ENCODE data around the gene SYCP3. TPM values are rescaled to one million over a fixed set of nuclear protein-coding genes. Genes with fewer than 3 reads are reported as not detected.

SYCP3 gene
- total and polyA plus RNA-seq, 3 experiments from 2014 or later: 0.14 to 0.27 (median 0.22) TPM

DNA sequence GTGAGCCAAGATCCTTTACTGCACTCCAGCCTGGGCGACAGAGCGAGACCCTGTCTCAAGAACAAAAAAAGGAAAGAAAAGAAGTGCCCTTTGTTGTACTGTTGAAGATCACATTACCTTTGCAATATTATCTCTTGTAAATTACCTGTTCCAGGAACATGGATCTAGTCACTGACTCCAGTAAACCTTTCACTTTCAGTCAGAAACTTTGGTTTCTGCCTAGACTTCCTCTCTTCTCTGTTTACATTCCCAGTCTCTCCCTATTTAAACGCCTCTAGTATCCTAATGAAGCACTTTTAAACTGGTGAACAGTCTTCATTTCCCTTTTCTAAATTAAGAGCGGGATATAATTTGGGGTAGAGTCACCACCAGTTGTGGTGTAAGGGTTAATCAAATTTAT, 29.0 kb downstream of the SYCP3 start:
- H3K27ac ChIP-seq (ENCODE audit: low read depth, low read length): no peak overlapping the region
- no peak overlapping the region for H3K4me3 ChIP-seq (ENCODE audit: low read length)
- POLR2A ChIA-PET: no interaction called here
- Mint-ChIP-seq H3K27ac (no peak overlapping the region), H3K27me3 (no peaks in the 10 kb centered on the region), H3K4me3 (no peak overlapping the region), H3K9me3 (no peaks in the 10 kb centered on the region), H3K4me1 (peaks cover 8 to 39% (median 15%) of the 10 kb centered on the region in 3 donors), H3K36me3 (peaks cover 0 to 1% (median 0%) of the 10 kb centered on the region in 3 donors)
- H3K36me3 ChIP-seq (ENCODE audit: insufficient read depth, low read length): no peaks in the 10 kb centered on the region
- no peaks in the 10 kb centered on the region for H3K9me3 ChIP-seq (ENCODE audit: low read length)
- H3K27me3 ChIP-seq (ENCODE audit: insufficient read depth, low read length, poor library complexity, severe bottlenecking): no peaks in the 10 kb centered on the region
- DNase-seq: no peak
- peaks cover 4% of the 10 kb centered on the region for H3K4me1 ChIP-seq (ENCODE audit: insufficient read depth, low read length)
- CTCF ChIA-PET: no interaction called here

DNA sequence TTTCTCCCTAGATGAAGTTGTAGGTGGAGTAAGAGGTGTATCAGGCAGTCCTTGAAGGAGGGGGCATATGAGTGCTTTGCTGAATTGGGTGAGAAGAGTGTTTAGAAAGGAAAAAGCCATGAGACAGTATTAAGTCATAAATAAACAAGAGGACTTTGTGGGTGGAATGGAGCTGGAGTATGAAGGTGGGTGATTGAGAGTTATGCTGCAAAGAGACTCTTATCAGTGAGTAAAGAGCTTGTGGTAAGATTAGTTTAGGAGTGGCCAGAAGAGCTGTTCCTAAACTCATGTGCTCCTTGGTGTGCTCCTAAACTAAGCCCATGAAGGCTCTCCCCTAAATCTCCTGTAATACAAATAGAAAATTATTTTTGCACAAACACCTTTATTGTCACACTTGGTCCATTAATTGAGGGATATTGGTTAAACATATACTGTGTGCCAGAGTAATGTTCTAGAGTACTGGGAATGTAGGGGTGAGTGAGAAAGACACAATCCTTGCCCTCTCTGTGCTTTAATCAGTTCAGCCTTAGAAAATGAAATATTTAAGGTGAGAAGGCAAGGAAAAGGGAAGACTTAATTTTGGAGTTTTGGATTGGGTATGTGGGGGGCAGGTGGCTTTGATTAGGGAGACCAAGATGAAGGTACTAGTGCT, 32.0 kb downstream of the SYCP3 start:
- Histone ChIP-seq H3K36me3 (ENCODE audit: insufficient read depth, low read length) (no peaks in the 10 kb centered on the region), H3K27me3 (ENCODE audit: insufficient read depth, low read length, poor library complexity, severe bottlenecking) (no peaks in the 10 kb centered on the region), H3K4me1 (ENCODE audit: insufficient read depth, low read length) (peaks cover 4% of the 10 kb centered on the region), H3K27ac (ENCODE audit: low read depth, low read length) (no peak overlapping the region), H3K4me3 (ENCODE audit: low read length) (no peak overlapping the region), H3K9me3 (ENCODE audit: low read length) (no peaks in the 10 kb centered on the region)
- POLR2A ChIA-PET: no interaction called here
- no peaks in the 10 kb centered on the region for H3K9me3 Mint-ChIP-seq
- H3K27ac Mint-ChIP-seq: peak overlapping the region in 2 of 8 donors; percentile 1 to 13
- peaks cover 8 to 49% (median 20%) of the 10 kb centered on the region in 3 donors for H3K4me1 Mint-ChIP-seq
- CTCF ChIA-PET: interaction anchor here (0.9 kb wide), 1 partner anchor 7 kb away, joined by 3 read pairs; no protein-coding TSS in a partner anchor
- DNase-seq: no peak
- H3K36me3 Mint-ChIP-seq: no peaks in the 10 kb centered on the region
- no peak overlapping the region for H3K4me3 Mint-ChIP-seq
- no peaks in the 10 kb centered on the region for H3K27me3 Mint-ChIP-seq

DNA sequence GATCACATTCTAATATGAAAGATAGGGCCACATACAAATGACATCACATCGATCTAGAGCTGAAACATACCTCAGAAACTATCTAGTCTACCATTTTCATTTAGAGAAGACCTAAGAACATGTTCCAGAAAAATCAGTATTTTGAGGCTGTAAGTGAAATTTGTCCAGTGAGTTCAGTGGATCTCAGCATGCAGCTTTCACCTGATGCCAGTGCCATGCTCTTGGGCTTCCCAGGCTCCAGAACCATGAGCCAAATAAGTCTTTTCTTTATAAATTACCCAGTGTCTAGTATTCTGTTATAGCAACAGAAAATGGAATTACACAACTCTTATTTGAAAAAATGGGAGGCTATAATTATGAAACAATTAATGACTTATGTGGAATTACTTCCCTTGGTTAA, 32.9 kb downstream of the SYCP3 start:
- Histone ChIP-seq H3K27ac (ENCODE audit: low read depth, low read length) (no peak overlapping the region), H3K27me3 (ENCODE audit: insufficient read depth, low read length, poor library complexity, severe bottlenecking) (no peaks in the 10 kb centered on the region), H3K4me1 (ENCODE audit: insufficient read depth, low read length) (peaks cover 4% of the 10 kb centered on the region), H3K36me3 (ENCODE audit: insufficient read depth, low read length) (no peaks in the 10 kb centered on the region), H3K9me3 (ENCODE audit: low read length) (no peaks in the 10 kb centered on the region), H3K4me3 (ENCODE audit: low read length) (no peak overlapping the region)
- Mint-ChIP-seq H3K36me3 (no peaks in the 10 kb centered on the region), H3K4me1 (peaks cover 11 to 57% (median 23%) of the 10 kb centered on the region in 3 donors), H3K9me3 (no peaks in the 10 kb centered on the region), H3K4me3 (no peak overlapping the region), H3K27me3 (no peaks in the 10 kb centered on the region), H3K27ac (no peak overlapping the region)
- POLR2A ChIA-PET: no interaction called here
- no peak for DNase-seq
- CTCF ChIA-PET: no interaction called here

DNA sequence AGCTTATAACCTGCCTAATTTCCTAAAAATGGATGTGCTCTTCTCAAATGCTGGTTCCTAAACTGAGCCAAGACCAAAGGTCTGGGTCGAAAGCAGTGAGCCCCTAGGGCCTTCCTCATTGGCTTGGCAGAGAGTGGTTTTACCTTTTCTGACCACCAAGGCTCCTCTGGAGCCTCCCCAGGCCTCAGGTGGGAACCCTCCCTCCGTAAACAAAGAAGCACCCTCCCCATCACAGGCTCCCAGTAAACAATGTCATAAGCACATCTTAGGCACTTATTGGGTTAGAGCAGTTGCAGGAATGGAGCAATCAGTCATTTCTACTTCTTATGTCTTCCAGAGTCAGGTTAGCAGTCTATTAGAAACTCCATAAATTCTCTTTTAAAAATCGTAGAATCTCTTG, 35.8 kb downstream of the SYCP3 start:
- no peaks in the 10 kb centered on the region for H3K4me1 ChIP-seq (ENCODE audit: insufficient read depth, low read length)
- Mint-ChIP-seq H3K36me3 (no peaks in the 10 kb centered on the region), H3K27ac (no peak overlapping the region), H3K4me1 (peaks cover 26 to 64% (median 38%) of the 10 kb centered on the region in 3 donors), H3K4me3 (no peak overlapping the region), H3K27me3 (no peaks in the 10 kb centered on the region), H3K9me3 (no peaks in the 10 kb centered on the region)
- no peaks in the 10 kb centered on the region for H3K9me3 ChIP-seq (ENCODE audit: low read length)
- DNase-seq: no peak
- H3K36me3 ChIP-seq (ENCODE audit: insufficient read depth, low read length): no peaks in the 10 kb centered on the region
- ChIA-PET CTCF (interaction anchor here (1.4 kb wide), 1 partner anchor 56 kb away, joined by 3 read pairs; no protein-coding TSS in a partner anchor), POLR2A (no interaction called here)
- no peaks in the 10 kb centered on the region for H3K27me3 ChIP-seq (ENCODE audit: insufficient read depth, low read length, poor library complexity, severe bottlenecking)
- H3K27ac ChIP-seq (ENCODE audit: low read depth, low read length): no peak overlapping the region
- no peak overlapping the region for H3K4me3 ChIP-seq (ENCODE audit: low read length)

DNA sequence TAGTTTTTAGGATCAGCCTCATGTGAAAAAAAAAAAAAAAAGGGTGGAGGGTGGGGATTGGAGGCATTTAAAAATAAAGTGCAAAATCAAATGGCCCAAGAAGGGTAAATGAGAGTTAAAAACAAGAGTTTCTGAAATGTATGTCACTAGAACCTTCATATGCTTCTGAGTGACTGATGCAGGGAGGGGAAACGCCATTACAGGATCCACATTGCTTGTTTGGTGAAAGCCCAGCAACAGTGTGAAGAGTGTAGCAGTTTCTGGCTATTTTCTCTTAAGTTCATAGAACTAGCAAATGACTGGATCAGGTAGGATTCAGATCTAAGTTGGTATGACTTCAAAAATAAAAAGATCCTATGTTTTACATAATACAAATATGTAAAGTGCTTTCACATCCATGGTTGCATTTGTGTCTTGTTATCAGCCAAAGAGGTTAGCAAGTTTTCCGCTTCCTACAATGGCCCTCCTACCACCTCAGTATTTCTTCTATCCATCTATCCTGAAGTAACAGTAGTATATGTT, 38.9 kb downstream of the SYCP3 start:
- Mint-ChIP-seq H3K27me3 (no peaks in the 10 kb centered on the region), H3K4me1 (peaks cover 37 to 65% (median 42%) of the 10 kb centered on the region in 3 donors), H3K9me3 (no peaks in the 10 kb centered on the region), H3K27ac (peak overlapping the region in 4 of 8 donors; percentile 10 to 83 (median 44)), H3K36me3 (peaks cover 0 to 8% (median 0%) of the 10 kb centered on the region in 3 donors), H3K4me3 (peak overlapping the region in 3 of 7 donors; percentile 11 to 97 (median 54))
- H3K27me3 ChIP-seq (ENCODE audit: insufficient read depth, low read length, poor library complexity, severe bottlenecking): no peaks in the 10 kb centered on the region
- H3K27ac ChIP-seq (ENCODE audit: low read depth, low read length): peak overlapping the region; percentile 72
- ChIA-PET CTCF (interaction anchor here (1.0 kb wide), 1 partner anchor 7 kb away, joined by 3 read pairs; no protein-coding TSS in a partner anchor), POLR2A (no interaction called here)
- H3K4me1 ChIP-seq (ENCODE audit: insufficient read depth, low read length): peaks cover 11% of the 10 kb centered on the region
- no peaks in the 10 kb centered on the region for H3K9me3 ChIP-seq (ENCODE audit: low read length)
- DNase-seq: no peak
- no peak overlapping the region for H3K4me3 ChIP-seq (ENCODE audit: low read length)
- no peaks in the 10 kb centered on the region for H3K36me3 ChIP-seq (ENCODE audit: insufficient read depth, low read length)

DNA sequence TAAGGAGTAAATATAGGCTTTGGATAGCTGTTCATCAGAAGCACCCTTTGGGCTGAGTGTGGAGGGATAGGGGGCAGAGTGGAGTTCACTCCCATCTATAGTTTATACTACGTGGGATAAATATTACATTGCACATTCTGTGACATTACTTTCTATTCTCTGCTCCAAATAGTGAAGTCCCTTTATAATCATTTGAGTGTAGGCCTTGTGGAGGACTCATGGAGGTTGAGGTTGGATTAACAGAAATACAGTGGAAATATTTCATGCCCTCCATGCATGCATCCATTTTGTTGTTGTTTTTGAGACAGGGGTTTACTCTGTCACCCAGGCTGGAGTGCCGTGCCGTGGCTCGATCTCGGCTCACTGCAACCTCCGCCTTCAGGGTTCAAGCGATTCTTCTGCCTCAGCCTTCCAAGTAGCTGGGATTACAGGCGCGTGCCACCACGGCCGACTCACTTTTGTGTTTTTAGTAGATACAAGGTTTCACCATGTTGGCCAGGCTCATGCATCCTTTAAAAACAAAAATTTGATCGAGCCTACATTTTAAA, 40.4 kb downstream of the SYCP3 start:
- ChIA-PET CTCF (interaction anchor here (1.0 to 1.2 kb wide), 2 partner anchors 18 to 31 kb away, joined by 3 read pairs; no protein-coding TSS in a partner anchor), POLR2A (interaction anchor here (1.0 to 1.2 kb wide), 2 partner anchors 11 to 46 kb away, joined by 3 read pairs; no protein-coding TSS in a partner anchor)
- Mint-ChIP-seq H3K9me3 (no peaks in the 10 kb centered on the region), H3K27me3 (no peaks in the 10 kb centered on the region), H3K36me3 (peaks cover 0 to 8% (median 0%) of the 10 kb centered on the region in 3 donors), H3K27ac (peak overlapping the region; percentile 32 to 95 (median 87)), H3K4me1 (peaks cover 37 to 65% (median 42%) of the 10 kb centered on the region in 3 donors), H3K4me3 (peak overlapping the region; percentile 87 to 97 (median 93))
- H3K27ac ChIP-seq (ENCODE audit: low read depth, low read length): peak overlapping the region; percentile 72
- DNase-seq: no peak
- H3K27me3 ChIP-seq (ENCODE audit: insufficient read depth, low read length, poor library complexity, severe bottlenecking): no peaks in the 10 kb centered on the region
- H3K4me1 ChIP-seq (ENCODE audit: insufficient read depth, low read length): peaks cover 11% of the 10 kb centered on the region
- H3K4me3 ChIP-seq (ENCODE audit: low read length): peak overlapping the region; percentile 71
- no peaks in the 10 kb centered on the region for H3K9me3 ChIP-seq (ENCODE audit: low read length)
- no peaks in the 10 kb centered on the region for H3K36me3 ChIP-seq (ENCODE audit: insufficient read depth, low read length)

DNA sequence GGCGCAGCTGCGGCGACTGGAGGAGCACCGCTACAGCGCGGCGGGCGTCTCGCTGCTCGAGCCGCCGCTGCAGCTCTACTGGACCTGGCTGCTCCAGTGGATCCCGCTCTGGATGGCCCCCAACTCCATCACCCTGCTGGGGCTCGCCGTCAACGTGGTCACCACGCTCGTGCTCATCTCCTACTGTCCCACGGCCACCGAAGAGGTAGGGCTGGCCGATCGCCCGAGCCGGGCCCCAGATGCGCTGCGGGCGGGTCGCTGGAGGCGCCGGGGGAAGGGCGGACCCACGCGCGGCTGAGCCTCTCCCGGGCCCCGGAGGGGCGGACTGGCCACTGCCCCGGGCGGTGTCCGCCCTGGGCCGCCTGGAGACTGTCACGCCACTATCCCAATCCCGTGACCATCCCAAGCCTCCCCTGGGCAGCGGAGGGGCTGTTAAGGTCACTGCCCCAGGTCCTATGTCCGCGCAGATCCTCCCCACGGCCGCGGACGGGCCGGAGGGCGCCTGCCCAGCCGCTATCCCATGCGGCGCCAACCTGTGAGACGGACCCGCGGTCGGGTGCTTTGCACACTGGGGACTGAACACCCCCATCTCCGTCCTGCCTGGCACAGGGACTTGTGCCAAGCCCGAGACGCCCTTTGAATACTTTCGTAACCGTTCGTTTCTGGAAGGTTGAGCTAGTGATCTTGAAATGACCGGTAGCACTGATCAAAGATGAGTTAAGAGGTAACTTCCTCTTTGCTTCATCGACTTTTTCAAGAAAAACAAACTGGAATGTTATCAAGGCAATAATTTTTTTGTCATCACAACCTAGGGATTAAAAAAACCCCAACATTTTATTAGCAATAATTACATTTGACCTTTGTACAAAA, 41.1 kb downstream of the SYCP3 start:
- Histone ChIP-seq H3K27me3 (ENCODE audit: insufficient read depth, low read length, poor library complexity, severe bottlenecking) (no peaks in the 10 kb centered on the region), H3K9me3 (ENCODE audit: low read length) (no peaks in the 10 kb centered on the region), H3K4me3 (ENCODE audit: low read length) (peak overlapping the region; percentile 71), H3K4me1 (ENCODE audit: insufficient read depth, low read length) (peaks cover 11% of the 10 kb centered on the region), H3K36me3 (ENCODE audit: insufficient read depth, low read length) (no peaks in the 10 kb centered on the region), H3K27ac (ENCODE audit: low read depth, low read length) (peak overlapping the region; percentile 72)
- ChIA-PET POLR2A (interaction anchor here (1.0 to 1.2 kb wide), 2 partner anchors 10 to 46 kb away, joined by 3 read pairs; no protein-coding TSS in a partner anchor), CTCF (interaction anchor here (1.0 to 1.2 kb wide), 2 partner anchors 19 to 31 kb away, joined by 3 read pairs; no protein-coding TSS in a partner anchor)
- no peaks in the 10 kb centered on the region for H3K9me3 Mint-ChIP-seq
- no peaks in the 10 kb centered on the region for H3K27me3 Mint-ChIP-seq
- peak in 2 of 5 donors; percentile 4 to 49 for DNase-seq
- H3K27ac Mint-ChIP-seq: peak overlapping the region; percentile 36 to 95 (median 87)
- H3K36me3 Mint-ChIP-seq: peaks cover 0 to 8% (median 0%) of the 10 kb centered on the region in 3 donors
- peaks cover 37 to 62% (median 42%) of the 10 kb centered on the region in 3 donors for H3K4me1 Mint-ChIP-seq
- H3K4me3 Mint-ChIP-seq: peak overlapping the region; percentile 87 to 97 (median 93)
